Stimulated activated CD8-positive, alpha-beta memory T cell treated with anti-CD3 and anti-CD28 coated beads, Interleukin-7, amount 100 ng/mL, for 48 hours (primary cell): Measurements from ENCODE around the gene CD300C.
"Not testable (repeated sequence)": the region's sequence is repeated elsewhere in the genome, so short reads cannot be mapped to it uniquely, and the experiment has no call there.

ENCODE experiments used
- DNase-seq, 2 donors: peaks; one replicate each; pipeline ENCODE4 v3.0.0-alpha.2; 2020; ENCODE audit warnings: low read depth in 1 of 2; ENCODE audit errors: extremely low read depth in 1 of 2

The CD300C gene

DNA sequence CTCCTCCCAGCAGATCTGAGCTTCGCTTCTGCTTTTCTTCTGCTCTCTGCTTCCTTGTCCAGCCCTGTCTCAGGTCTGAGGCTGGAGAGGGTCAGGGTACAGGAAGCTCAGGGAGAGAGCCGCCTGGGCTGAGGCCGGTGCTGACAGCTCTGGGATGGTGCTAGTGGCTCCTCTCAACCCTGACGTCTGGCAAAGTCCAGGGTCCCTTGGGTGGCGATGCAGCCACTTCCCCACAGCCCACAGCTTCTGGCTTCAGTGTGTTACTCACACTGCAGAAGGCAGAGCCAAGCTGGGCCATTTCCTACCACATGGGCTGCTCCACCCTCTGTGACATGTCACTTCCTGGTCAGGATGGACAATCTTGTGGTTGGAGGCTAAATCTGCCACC, at the start of gene CD300C:
CD300C (minus strand) TSS at position 273 of the 388 bp plus-strand sequence. CDS start 333 bp downstream, outside the sequence.
- no peak for DNase-seq

DNA sequence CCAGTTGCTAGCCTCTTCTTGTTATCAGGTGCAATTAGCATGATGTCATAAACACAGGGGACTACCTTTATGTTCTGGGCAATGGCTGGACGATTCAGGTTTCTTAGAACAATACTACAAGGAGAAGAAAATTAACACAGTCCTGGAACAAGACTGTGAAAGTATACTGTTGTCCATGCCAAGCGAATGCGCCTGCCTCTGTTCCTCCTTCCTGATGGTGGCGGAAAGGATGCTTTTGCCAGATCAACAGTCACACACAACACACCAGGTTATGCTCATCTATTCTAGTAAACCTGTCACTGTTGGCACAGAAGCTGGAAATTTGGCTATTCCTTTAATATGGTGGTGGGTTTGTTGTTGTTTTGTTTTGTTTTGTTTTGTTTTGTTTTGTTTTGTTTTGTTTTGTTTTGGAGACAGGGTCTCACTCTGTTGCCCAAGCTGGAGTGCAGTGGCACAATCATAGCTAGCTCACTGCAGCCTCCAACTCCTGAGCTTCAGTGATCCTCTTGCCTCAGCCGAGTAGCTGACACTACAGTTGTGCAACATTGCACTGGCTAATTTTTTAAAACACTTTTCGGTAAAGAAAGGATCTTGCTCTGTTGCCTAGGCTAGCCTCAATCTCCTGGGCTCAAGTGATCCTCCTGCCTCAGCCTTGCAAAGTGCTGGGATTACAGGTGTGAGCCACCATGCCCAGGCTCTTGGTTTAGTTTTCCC, 49.3 kb upstream of the CD300C start:
- no peak for DNase-seq

- no peak for DNase-seq
Measured at GRCh38 chr17:74592087-74592990, 46.4 kb upstream of the CD300C start, which contains the start of gene CD300LD. Gene CD300LD (minus strand): TSS chr17:74592283. CDS start chr17:74592202, 81 bp downstream.

GRCh38 chr17:74591503-74591902, 45.6 kb upstream of the CD300C start:
- DNase-seq: no peak

DNA sequence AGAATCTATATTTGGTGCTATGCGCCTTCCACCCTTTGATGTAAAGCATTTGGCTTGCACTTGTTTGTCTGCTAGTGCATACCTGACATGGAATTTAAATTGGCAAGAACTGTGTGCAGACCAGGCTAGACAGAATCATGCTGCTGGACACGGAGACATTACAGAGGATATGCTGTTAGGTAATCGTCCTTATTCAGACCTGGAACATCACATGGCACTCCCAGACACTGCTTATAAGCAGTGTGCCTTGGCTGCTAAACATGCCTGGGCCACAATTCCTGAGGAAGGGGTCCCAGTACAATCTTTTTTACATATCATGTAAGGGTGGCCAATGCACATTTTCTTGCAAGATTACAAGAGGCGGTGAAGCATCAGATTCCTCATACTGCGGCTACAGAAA, 39.8 kb upstream of the CD300C start:
- no peak for DNase-seq

- DNase-seq: no peak
Measured at GRCh38 chr17:74584292-74585060, 38.6 kb upstream of the CD300C start.

DNA sequence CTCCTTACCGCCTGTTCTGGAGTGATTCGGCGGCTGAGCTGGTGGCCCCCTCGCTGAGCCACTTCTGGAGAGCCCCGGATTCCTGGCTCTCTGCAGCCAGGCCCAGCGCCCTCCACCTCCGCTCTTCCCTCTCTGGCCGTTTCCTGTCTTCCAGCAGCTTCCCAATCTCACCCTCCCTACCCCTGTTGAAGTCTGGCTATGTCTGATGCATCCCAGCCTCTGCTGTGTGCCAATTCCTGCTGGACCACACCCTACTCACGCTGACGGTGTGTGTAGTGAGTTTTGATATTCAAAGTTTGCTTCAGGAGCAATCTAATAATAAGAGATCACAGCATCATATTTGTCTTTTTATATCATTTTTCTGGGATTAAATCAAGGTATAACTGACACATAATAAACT, 36.7 kb upstream of the CD300C start:
- DNase-seq: no peak

DNA sequence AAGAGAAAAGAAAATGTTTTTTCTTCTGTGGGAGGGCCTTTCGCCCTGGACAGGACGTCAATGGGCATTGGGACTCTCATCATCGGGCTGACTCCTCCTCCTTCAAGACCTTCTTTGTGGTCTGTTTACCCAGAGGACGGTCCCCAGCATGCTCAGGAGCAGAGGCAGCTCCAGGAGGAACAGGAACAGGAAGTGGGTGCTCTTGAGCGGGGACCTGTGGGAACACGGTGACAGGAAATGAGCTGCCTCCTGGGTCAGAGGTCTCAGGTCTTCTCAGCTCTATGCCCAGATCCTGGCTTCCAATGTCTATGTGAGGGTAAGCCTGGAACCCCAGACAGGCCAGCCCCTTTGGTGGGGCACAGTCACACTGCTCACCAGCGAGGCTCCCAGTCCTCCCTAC, 34.0 kb upstream of the CD300C start:
- DNase-seq: no peak

- DNase-seq: no peak
Measured at GRCh38 chr17:74578979-74579378, 33.1 kb upstream of the CD300C start.

DNA sequence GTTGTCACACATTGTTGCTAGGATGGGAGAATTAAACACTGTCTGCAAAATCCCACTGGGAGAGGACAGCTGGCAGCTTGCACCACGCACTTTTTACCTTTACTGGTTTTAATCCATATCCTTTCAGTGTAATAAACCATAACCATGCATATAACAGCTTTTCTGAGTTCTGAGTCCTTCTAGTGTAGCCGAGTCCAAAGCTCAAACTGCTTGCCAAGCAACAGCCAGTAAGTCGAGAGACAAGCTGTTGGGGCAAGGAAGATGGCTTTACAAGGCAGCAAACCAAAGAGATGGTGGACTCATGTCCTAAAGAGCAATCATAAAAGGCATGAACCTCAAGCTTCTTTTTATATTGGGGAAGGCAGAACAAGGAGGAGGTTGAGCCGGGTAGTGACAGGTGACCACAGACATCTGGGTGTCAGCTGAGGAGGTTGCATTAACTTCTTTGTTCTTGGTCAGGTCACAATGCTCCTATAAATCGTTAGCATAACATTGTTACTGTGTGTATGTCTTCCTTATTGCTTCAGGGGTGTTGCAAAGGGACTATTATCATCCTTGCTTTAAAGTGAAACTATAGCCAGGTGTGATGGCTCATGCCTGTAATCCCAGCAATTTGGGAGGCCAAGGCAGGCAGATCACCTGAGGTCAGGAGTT, 28.7 kb upstream of the CD300C start:
- DNase-seq: no peak

GRCh38 chr17:74573635-74574034, 27.7 kb upstream of the CD300C start:
- DNase-seq: not testable (repeated sequence)

DNA sequence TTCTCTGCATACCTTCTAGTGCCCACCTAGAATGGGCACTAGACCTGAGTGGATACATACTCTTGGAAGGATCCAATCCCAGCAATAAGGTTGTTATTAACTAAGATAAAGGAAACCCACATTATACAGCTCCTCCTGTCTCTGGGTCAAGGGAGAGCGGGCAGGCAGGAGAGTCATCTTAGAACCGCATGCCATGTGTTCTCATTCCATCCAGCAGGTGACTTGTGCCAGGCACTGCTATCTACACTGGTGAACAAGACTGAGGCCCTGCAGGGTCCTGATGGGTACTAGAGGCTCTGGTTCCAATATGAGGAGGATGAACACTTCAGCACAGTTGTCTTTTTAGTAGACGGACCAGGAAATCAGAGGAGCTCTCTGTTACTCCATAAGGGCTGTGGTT, 27.3 kb upstream of the CD300C start:
- no peak for DNase-seq

- DNase-seq: no peak
Measured at GRCh38 chr17:74571621-74572270, 25.8 kb upstream of the CD300C start.

DNA sequence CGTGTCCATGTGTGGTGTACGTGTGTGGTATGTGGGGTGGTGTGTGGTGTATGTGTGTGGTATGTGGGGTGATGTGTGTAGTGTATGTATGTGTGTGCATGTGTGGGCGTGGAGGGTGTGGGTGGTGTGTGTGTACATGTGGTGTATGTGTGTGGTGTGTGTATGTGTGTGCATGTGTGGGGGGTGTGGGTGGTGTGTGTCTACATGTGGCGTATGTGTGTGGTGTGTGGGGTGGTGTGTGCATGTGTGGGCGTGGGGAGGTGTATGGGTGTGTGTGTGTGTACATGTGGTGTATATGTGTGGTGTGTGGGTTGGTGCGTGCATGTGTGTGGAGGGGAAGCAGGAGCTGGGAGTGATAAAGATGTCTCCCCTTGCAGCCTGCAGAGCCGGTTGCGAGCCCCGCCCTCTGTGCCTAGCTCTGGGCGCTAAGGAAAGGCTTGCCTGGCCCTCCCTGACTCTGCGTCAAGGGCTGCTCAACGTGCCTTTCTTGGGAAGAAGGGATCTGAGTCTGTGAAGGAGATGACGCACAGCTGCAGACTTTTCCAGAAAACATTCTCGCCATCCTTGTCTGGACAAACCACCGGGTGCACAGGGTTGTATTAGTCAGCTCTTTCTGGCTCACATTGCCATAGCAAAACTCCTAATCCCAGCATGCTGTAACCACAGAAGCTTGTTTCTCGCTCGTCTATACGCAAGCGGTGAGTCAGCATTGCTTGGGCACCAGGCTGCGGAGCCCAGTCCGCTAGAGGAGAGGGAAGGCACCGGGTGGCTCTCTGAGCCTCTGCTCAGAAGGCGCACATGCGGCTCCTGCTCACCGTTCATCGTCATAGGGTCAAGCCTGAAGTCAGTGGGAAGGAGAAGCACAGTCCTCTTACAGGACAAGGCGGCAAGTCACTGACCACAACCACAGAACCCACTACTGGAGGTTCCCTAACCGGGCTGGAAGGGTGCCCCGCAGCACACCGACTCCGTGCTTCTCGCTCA, 23.4 kb upstream of the CD300C start:
- peak in 1 of 2 donors; percentile 34 for DNase-seq

DNA sequence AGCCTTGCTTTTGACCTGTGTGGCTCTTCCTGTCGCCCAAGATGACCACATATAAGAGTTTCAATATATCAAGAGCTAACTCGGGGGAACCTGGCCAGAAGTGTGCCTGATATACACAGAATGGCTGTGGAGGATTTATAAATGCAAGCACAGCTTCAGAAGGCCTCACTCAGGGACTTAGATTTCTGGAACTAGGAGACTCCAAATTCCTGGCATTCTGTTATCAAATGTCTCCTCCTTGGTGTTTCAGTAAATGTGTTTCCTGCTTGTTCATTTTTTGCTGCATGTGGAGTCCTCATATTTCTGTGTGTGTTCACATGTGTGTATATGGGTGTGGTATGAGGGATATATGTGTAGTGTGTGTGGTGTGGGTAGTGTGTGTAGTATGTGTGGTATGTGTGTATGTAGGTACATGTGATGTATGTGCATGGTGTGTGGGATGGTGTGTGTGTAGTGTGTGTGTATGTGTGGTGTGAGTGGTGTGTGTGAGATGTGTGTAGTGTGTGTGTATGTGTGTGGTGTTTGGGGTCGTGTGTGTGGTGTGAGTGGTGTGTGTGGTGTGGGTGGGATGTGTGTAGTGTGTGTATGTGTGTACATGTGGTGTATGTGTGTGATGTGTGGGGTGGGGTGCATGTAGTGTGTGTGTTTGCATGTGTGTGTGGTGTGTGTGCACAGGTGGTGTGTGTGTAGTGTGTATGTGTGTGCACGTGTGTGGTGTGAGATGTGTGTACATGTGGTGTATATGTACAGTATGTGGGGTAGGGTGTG, 22.4 kb upstream of the CD300C start:
- DNase-seq: no peak

GRCh38 chr17:74567397-74567796, 21.5 kb upstream of the CD300C start, which contains the start of gene CD300H:
Gene CD300H (minus strand): TSS chr17:74567509.
- no peak for DNase-seq

DNA sequence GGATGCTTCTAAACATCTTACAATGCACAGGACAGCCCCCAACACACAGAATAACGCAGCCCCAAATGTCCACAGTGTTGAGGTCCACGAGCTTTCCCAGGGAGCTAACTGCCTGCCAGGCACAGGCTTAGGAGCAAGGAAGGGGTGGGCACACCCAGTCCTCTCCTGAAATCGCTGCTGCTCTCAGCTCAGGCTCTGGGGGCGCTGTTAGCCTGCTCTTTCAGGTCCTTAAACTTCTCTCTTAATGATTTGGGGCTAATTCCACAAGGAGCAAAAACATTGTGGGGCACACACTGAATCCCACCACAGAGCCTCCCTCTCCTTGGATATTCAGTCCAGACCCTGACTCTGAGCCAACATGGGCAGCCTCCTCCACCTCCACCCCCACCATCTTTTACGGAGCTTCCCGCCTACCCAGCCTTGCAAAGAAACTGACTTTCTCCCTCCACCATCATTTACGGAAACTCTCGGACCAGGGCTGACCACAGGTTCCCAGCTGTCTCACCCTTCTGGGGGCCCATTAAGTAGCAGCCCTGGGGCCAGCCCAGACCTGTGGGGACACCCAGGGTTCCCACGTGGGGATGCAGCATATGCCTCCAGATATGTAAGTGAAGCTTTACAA, 20.3 kb upstream of the CD300C start:
- no peak for DNase-seq

DNA sequence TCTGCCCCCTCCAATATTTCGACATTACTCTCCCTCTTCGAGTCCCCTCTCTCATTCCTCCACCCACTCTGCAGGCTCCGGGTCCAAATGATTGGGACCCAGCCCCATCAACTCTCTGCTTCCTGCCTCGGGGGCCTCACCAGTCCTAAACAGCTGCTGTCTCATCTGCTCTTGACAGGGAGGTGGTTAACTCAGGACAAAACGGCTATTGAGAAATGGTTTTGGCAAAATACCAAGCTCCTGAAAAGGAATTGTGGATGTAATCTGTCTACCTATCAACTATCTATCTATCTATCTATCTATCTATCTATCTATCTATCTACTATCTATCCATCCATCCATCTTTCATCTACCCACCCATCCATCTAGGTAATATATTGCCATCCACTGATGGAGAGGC, 19.2 kb upstream of the CD300C start:
- DNase-seq: no peak
